ENCODE data around the gene EHHADH.
A peak's percentile ranks its signal among the peaks of the same experiment; 100 is the strongest.

The EHHADH gene

GRCh38 chr3:185188816-185189215 is 65.0 kb downstream of the EHHADH start:
- DNase-seq = peak; percentile 2

- DNase-seq = no peak
These were observed 66.5 kb downstream of the EHHADH start for GRCh38 chr3:185187391-185187790.

- peak; percentile 5 for DNase-seq
These were observed 77.0 kb downstream of the EHHADH start for GRCh38 chr3:185176750-185177359.

GRCh38 chr3:185175370-185175987 is 78.4 kb downstream of the EHHADH start:
- peak; percentile 48 for DNase-seq

GRCh38 chr3:185172086-185173049 is 81.5 kb downstream of the EHHADH start:
- no peak for DNase-seq

GRCh38 chr3:185164428-185165217 is 89.2 kb downstream of the EHHADH start:
- no peak for DNase-seq

GRCh38 chr3:185162634-185163033 is 91.2 kb downstream of the EHHADH start:
- no peak for DNase-seq

GRCh38 chr3:185161761-185162160 is 92.1 kb downstream of the EHHADH start:
- DNase-seq = no peak

- DNase-seq = no peak
These were observed 96.5 kb downstream of the EHHADH start for GRCh38 chr3:185157347-185157746.

GRCh38 chr3:185155678-185156077 is 98.2 kb downstream of the EHHADH start:
- no peak for DNase-seq

- no peak for DNase-seq
These were observed 99.8 kb downstream of the EHHADH start for GRCh38 chr3:185153861-185154629.

- no peak for DNase-seq
These were observed 100.6 kb downstream of the EHHADH start for GRCh38 chr3:185153171-185153771.

- peak; percentile 47 for DNase-seq
These were observed 101.3 kb downstream of the EHHADH start, which contains the start of gene C3orf70 for GRCh38 chr3:185152410-185153170. Gene C3orf70, minus strand, starts transcription at chr3:185153060. Its CDS starts 237 bp downstream, at chr3:185152823.

GRCh38 chr3:185151964-185152409 is 101.9 kb downstream of the EHHADH start:
- DNase-seq = no peak

GRCh38 chr3:185151101-185151963 is 102.5 kb downstream of the EHHADH start:
- DNase-seq = no peak

- DNase-seq = no peak
These were observed 103.3 kb downstream of the EHHADH start for GRCh38 chr3:185150561-185150960.

GRCh38 chr3:185149591-185149990 is 104.3 kb downstream of the EHHADH start:
- no peak for DNase-seq

GRCh38 chr3:185145511-185145910 is 108.3 kb downstream of the EHHADH start:
- no peak for DNase-seq

- DNase-seq = no peak
These were observed 109.1 kb downstream of the EHHADH start for GRCh38 chr3:185144784-185145183.

Data from NCI-H510A (cell line).